Liver (tissue), 9 donors: ENCODE results near the gene UBA3. TPM values are rescaled to one million over a fixed set of nuclear protein-coding genes. Genes with fewer than 3 reads are reported as not detected.
A peak's percentile ranks its signal among the peaks of the same experiment; 100 is the strongest.

Source experiments
- DNase-seq: peaks from one replicate; pipeline ENCODE4 v3.0.0-alpha.2; 2017; ENCODE audit warnings: low spot score
- H3K27ac ChIP-seq, 2 donors: one replicate each; pipeline ENCODE4 v1.7.0; 2013; ENCODE audit warnings: inconsistent platforms in 2 of 2, low read length in 2 of 2, control low read depth in 1 of 2, low read depth in 1 of 2, mild to moderate bottlenecking in 1 of 2
- H3K27me3 ChIP-seq, 4 donors: one replicate each; pipeline versions ENCODE4 v1.6.1 to v1.7.0; 2013; ENCODE audit warnings: low read length in 3 of 4, inconsistent platforms in 1 of 4, mild to moderate bottlenecking in 1 of 4, moderate library complexity in 1 of 4; ENCODE audit not compliant: control insufficient read depth in 4 of 4, insufficient read depth in 4 of 4
- H3K36me3 ChIP-seq, 4 donors: one replicate each; pipeline versions ENCODE4 v1.6.1 to v1.7.0; 2013; ENCODE audit warnings: low read length in 3 of 4, mild to moderate bottlenecking in 3 of 4, low read depth in 1 of 4, moderate library complexity in 1 of 4; ENCODE audit not compliant: control insufficient read depth in 4 of 4, insufficient read depth in 3 of 4
- H3K4me1 ChIP-seq, 4 donors: one replicate each; pipeline versions ENCODE4 v1.6.1 to v1.7.0; 2013; ENCODE audit warnings: low read length in 3 of 4, mild to moderate bottlenecking in 3 of 4, moderate library complexity in 1 of 4; ENCODE audit not compliant: control insufficient read depth in 4 of 4, insufficient read depth in 4 of 4
- H3K4me3 ChIP-seq, 3 donors: one replicate each; pipeline versions ENCODE4 v1.6.1 to v1.7.0; 2013; ENCODE audit warnings: low read length in 3 of 3, control low read depth in 1 of 3, low read depth in 1 of 3, mild to moderate bottlenecking in 1 of 3
- H3K9ac ChIP-seq, 2 donors: one replicate each; pipeline ENCODE4 v1.7.0; 2013; ENCODE audit warnings: low read length in 2 of 2, mild to moderate bottlenecking in 2 of 2, moderate library complexity in 2 of 2, control low read depth in 1 of 2, low read depth in 1 of 2
- H3K9me3 ChIP-seq, 4 donors: one replicate each; pipeline versions ENCODE4 v1.6.1 to v1.7.0; 2013; ENCODE audit warnings: low read length in 3 of 4; ENCODE audit not compliant: control insufficient read depth in 4 of 4
- ATF3 ChIP-seq: IDR thresholded peaks from 2 replicates; pipeline ENCODE4 v1.6.1; 2016; ENCODE audit warnings: antibody characterized with exemption
- EGR1 ChIP-seq, 2 donors: IDR thresholded peaks; 2 replicates each; pipeline ENCODE4 v1.6.1; 2016 to 2018; ENCODE audit warnings: antibody characterized with exemption in 2 of 2, low read depth in 2 of 2
- FOXA1 ChIP-seq: IDR thresholded peaks from 2 replicates; pipeline ENCODE4 v1.6.1; 2016; ENCODE audit warnings: antibody characterized with exemption
- FOXA2 ChIP-seq: IDR thresholded peaks from 2 replicates; pipeline ENCODE4 v1.6.1; 2016; ENCODE audit warnings: antibody characterized with exemption
- GABPA ChIP-seq, 2 donors: IDR thresholded peaks in 1 of 2; conservative IDR thresholded peaks in 1 of 2; 2 replicates each; pipeline ENCODE4 v1.6.1; 2016; ENCODE audit warnings: antibody characterized with exemption in 2 of 2, mild to moderate bottlenecking in 1 of 2, moderate library complexity in 1 of 2
- HNF4A ChIP-seq, 2 donors: conservative IDR thresholded peaks; 2 replicates each; pipeline ENCODE4 v1.6.1; 2016; ENCODE audit warnings: antibody characterized with exemption in 2 of 2, mild to moderate bottlenecking in 2 of 2
- HNF4G ChIP-seq: IDR thresholded peaks from 2 replicates; pipeline ENCODE4 v1.6.1; 2016; ENCODE audit warnings: antibody characterized with exemption
- JUND ChIP-seq, 2 donors: IDR thresholded peaks; 2 replicates each; pipeline ENCODE4 v1.6.1; 2016; ENCODE audit warnings: antibody characterized with exemption in 2 of 2
- MAX ChIP-seq: IDR thresholded peaks from 2 replicates; pipeline ENCODE4 v1.6.1; 2016; ENCODE audit warnings: antibody characterized with exemption
- RAD21 ChIP-seq, 2 donors: IDR thresholded peaks; 2 replicates each; pipeline ENCODE4 v1.6.1; 2016; ENCODE audit warnings: antibody characterized with exemption in 2 of 2, mild to moderate bottlenecking in 2 of 2
- REST ChIP-seq: IDR thresholded peaks from 2 replicates; pipeline ENCODE4 v1.6.1; 2016; ENCODE audit warnings: antibody characterized with exemption, mild to moderate bottlenecking
- SP1 ChIP-seq: IDR thresholded peaks from 2 replicates; pipeline ENCODE4 v1.6.1; 2018; ENCODE audit warnings: antibody characterized with exemption, mild to moderate bottlenecking
- TAF1 ChIP-seq: conservative IDR thresholded peaks from 2 replicates; pipeline ENCODE4 v1.6.1; 2016; ENCODE audit warnings: antibody characterized with exemption, mild to moderate bottlenecking
- YY1 ChIP-seq: IDR thresholded peaks from 2 replicates; pipeline ENCODE4 v1.6.1; 2016; ENCODE audit warnings: antibody characterized with exemption, mild to moderate bottlenecking
- ZBTB33 ChIP-seq: IDR thresholded peaks from 2 replicates; pipeline ENCODE4 v1.6.1; 2016; ENCODE audit warnings: antibody characterized with exemption
- WGBS: extraction: QIAGEN DNeasy Blood & Tissue Kit; methylation state at CpG from one replicate; pipeline ENCODE4 v1.1.7; 2013; 5-methylcytosine and 5-hydroxymethylcytosine counted together
- polyA plus RNA-seq, 2 donors: library from polyadenylated mRNA; stranded (reverse) in 1 of 2; unstranded in 1 of 2; fragments of 200-250 nt in 1 of 2; fragments of >200 nt in 1 of 2; fragmentation: Nextera tagmentation in 1 of 2; extraction: Ambion mirVana in 1 of 2; gene quantifications; one replicate each; pipeline versions ENCODE4 v1.2.1 to v1.2.3, GENCODE V29; 2013 to 2015
- total RNA-seq, 2 donors: library from RNA; depleted of rRNA; stranded (reverse); fragments of >200 nt; gene quantifications; one replicate each; pipeline ENCODE4 v1.2.3, GENCODE V29; 2014
- donor health status: healthy.
- donor health status: healthy.
- donor health status: healthy.
- donor health status: healthy.
- donor health status: healthy.

Gene UBA3
- total and polyA plus RNA-seq, 4 donors, result 13.1 to 34.4 (median 26.4) TPM

GRCh38 chr3:69079269-69080159, 651 bp downstream of the UBA3 start:
- peak; percentile 57 for DNase-seq
- Histone ChIP-seq H3K36me3 (peaks cover 0 to 3% (median 0%) of the 10 kb centered on the region in 4 donors), H3K27me3 (no peaks in the 10 kb centered on the region), H3K9ac (peak overlapping the region; percentile 42 to 74), H3K27ac (peak overlapping the region; percentile 4 to 48), H3K4me3 (peak overlapping the region; percentile 51 to 100 (median 72)), H3K4me1 (peaks cover 9 to 20% (median 14%) of the 10 kb centered on the region in 4 donors), H3K9me3 (no peaks in the 10 kb centered on the region)
- TF ChIP-seq HNF4A (conservative IDR thresholded peaks at IDR 0.05), result no peak
- TF ChIP-seq EGR1 (IDR thresholded peaks at IDR 0.05; ENCODE audit: low read depth in 2 of 2), result no peak
- no peak for TF ChIP-seq GABPA (IDR thresholded peaks at IDR 0.05 in 1 of 2, conservative IDR thresholded peaks at IDR 0.05 in 1 of 2)
- no peak for TF ChIP-seq SP1
- no peak for TF ChIP-seq JUND (IDR thresholded peaks at IDR 0.05)
- TF ChIP-seq MAX, result no peak
- TF ChIP-seq RAD21 (IDR thresholded peaks at IDR 0.05), result no peak
- no peak for TF ChIP-seq TAF1
- TF ChIP-seq YY1, result no peak
- no peak for TF ChIP-seq FOXA1
- TF ChIP-seq ATF3, result no peak
- no peak for TF ChIP-seq ZBTB33
- no peak for TF ChIP-seq REST
- TF ChIP-seq HNF4G, result no peak
- no peak for TF ChIP-seq FOXA2
- 2% methylated on average over 29 of the region's 29 CpGs for WGBS

- H3K36me3 ChIP-seq, result peaks cover 3 to 8% (median 4%) of the 10 kb centered on the region in 4 donors
- H3K27me3 ChIP-seq, result no peaks in the 10 kb centered on the region
- no peaks in the 10 kb centered on the region for H3K9me3 ChIP-seq
- H3K9ac ChIP-seq, result no peak overlapping the region
- WGBS, result 97% methylated on average over 3 of the region's 3 CpGs
- DNase-seq, result no peak
- no peaks in the 10 kb centered on the region for H3K4me1 ChIP-seq
- TF ChIP-seq MAX, result no peak
- no peak for TF ChIP-seq JUND (IDR thresholded peaks at IDR 0.05)
- TF ChIP-seq HNF4G, result no peak
- H3K27ac ChIP-seq, result no peak overlapping the region
- H3K4me3 ChIP-seq, result no peak overlapping the region
These were observed 7.2 kb downstream of the UBA3 start for GRCh38 chr3:69072928-69073327.
